Measurements from ENCODE around the gene RGS3. TPM values are rescaled to one million over a fixed set of nuclear protein-coding genes. Genes with fewer than 3 reads are reported as not detected.

Gene RGS3
- polyA plus RNA-seq, 1 experiment, result 41.0 TPM

DNA sequence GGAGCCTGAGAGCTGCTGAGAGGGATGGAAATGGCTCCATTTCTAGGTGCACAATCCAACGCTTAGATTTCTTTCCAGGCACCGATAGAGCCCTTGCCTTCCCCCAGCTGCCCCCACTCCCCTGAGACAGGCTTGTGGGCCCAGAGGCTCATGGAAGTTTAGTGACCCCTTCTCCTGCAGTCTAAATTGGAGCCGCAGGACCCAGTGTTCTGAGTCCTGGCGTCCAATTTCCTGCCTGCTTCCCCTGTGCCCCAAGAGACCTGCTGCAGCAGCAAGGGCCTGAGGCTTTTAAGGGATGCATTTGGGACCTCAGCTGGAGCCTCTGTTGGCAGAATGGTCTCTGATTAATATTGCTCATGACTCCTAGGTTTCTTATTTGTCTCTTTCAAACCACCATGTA lies 61.7 kb downstream of the RGS3 start:
- CTCF ChIA-PET, result no interaction called here
- TF ChIP-seq, protein P1, sequence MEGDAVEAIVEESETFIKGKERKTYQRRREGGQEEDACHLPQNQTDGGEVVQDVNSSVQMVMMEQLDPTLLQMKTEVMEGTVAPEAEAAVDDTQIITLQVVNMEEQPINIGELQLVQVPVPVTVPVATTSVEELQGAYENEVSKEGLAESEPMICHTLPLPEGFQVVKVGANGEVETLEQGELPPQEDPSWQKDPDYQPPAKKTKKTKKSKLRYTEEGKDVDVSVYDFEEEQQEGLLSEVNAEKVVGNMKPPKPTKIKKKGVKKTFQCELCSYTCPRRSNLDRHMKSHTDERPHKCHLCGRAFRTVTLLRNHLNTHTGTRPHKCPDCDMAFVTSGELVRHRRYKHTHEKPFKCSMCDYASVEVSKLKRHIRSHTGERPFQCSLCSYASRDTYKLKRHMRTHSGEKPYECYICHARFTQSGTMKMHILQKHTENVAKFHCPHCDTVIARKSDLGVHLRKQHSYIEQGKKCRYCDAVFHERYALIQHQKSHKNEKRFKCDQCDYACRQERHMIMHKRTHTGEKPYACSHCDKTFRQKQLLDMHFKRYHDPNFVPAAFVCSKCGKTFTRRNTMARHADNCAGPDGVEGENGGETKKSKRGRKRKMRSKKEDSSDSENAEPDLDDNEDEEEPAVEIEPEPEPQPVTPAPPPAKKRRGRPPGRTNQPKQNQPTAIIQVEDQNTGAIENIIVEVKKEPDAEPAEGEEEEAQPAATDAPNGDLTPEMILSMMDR (IDR thresholded peaks at IDR 0.05; ENCODE audit: low read depth, low read length), result no peak
- Histone ChIP-seq H3K27ac (ENCODE audit: low read depth, low read length) (no peak overlapping the region), H3K4me3 (ENCODE audit: low read depth, low read length) (no peak overlapping the region), H3K9me3 (ENCODE audit: control insufficient read depth, insufficient read depth, low read length) (no peaks in the 10 kb centered on the region), H3K27me3 (ENCODE audit: control insufficient read depth, insufficient read depth, low read length) (no peaks in the 10 kb centered on the region)
- DNase-seq (ENCODE audit: low read depth, low spot score), result no peak
- POLR2A ChIA-PET, result interaction anchor here (0.6 kb wide), 1 partner anchor 31 kb away, joined by 4 read pairs; no protein-coding TSS in a partner anchor

DNA sequence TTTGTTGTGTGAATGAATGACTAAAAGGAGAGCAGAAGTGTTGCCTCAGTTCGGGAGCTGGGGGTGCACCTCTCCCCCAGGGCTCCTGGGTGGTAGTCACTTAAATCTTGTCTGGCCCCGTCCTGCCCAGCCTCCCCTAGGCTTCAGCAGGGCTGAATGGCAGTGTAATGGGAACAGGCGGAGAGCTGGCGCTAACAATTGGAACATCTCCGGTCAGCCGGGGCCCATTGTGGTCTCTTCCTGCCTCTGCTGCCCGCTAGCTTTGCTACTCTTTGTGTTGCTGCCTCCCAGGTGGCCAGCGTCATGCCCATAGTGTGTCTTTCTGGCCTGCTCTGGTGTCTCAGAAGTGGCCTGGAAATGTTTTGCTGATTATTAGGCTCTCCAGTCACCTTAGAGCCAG lies 62.3 kb downstream of the RGS3 start:
- ChIA-PET CTCF (no interaction called here), POLR2A (no interaction called here)
- no peak for DNase-seq (ENCODE audit: low read depth, low spot score)
- Histone ChIP-seq H3K27me3 (ENCODE audit: control insufficient read depth, insufficient read depth, low read length) (no peaks in the 10 kb centered on the region), H3K9me3 (ENCODE audit: control insufficient read depth, insufficient read depth, low read length) (no peaks in the 10 kb centered on the region), H3K4me3 (ENCODE audit: low read depth, low read length) (no peak overlapping the region), H3K27ac (ENCODE audit: low read depth, low read length) (no peak overlapping the region)
- TF ChIP-seq, protein P1 (IDR thresholded peaks at IDR 0.05; ENCODE audit: low read depth, low read length), result no peak

DNA sequence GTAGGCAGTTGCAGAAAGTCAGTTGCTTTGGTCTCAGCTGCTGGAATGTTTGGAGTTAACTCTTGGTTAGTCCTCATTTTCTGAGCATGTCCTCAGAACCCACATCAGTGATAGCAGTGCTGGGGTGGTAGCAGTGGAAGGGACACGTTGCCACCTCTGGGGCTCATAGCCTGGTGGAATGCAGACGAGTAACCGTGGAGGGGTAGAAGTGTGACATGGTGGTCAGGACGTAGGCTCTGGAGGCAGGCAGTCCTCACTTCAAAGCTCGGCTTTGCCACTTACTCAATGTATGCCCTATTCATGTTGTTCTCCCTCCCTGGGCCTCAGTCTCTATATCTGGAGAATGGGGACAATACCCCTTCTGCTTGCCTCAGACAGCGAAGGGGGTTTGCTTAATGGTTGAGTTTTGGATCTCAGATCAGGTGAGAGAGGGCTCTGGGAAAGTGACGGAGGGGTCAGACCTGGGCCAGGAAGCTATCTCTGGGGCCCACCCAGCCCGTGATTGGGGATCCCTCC lies 62.8 kb downstream of the RGS3 start:
- TF ChIP-seq, protein P1 (IDR thresholded peaks at IDR 0.05; ENCODE audit: low read depth, low read length), result no peak
- DNase-seq (ENCODE audit: low read depth, low spot score), result no peak
- Histone ChIP-seq H3K9me3 (ENCODE audit: control insufficient read depth, insufficient read depth, low read length) (no peaks in the 10 kb centered on the region), H3K27me3 (ENCODE audit: control insufficient read depth, insufficient read depth, low read length) (no peaks in the 10 kb centered on the region), H3K27ac (ENCODE audit: low read depth, low read length) (no peak overlapping the region), H3K4me3 (ENCODE audit: low read depth, low read length) (no peak overlapping the region)
- ChIA-PET POLR2A (no interaction called here), CTCF (no interaction called here)

DNA sequence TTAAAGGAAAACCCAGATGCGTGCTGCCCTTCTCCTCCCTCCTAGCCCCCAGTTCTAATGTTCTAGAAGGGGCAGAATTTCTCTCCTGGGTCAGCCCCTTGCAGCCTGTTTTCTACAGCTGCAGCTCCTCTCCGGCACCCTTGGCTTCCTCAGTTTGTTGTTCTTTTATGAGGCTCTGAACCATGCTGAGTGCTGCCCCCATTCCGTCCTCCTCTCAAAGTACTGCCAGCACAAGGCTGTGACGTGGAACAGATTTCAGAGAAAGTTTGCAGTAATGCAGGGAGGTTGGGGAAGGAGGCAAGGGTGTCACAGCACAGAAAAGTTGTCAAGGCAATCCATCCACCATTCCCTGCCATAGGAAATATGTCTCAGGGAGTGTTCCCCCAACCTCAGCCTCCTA lies 63.3 kb downstream of the RGS3 start:
- no peaks in the 10 kb centered on the region for H3K9me3 ChIP-seq (ENCODE audit: control insufficient read depth, insufficient read depth, low read length)
- no peak overlapping the region for H3K4me3 ChIP-seq (ENCODE audit: low read depth, low read length)
- ChIA-PET POLR2A (no interaction called here), CTCF (no interaction called here)
- no peaks in the 10 kb centered on the region for H3K27me3 ChIP-seq (ENCODE audit: control insufficient read depth, insufficient read depth, low read length)
- DNase-seq (ENCODE audit: low read depth, low spot score), result no peak
- no peak overlapping the region for H3K27ac ChIP-seq (ENCODE audit: low read depth, low read length)
- TF ChIP-seq, protein P1 (IDR thresholded peaks at IDR 0.05; ENCODE audit: low read depth, low read length), result no peak

DNA sequence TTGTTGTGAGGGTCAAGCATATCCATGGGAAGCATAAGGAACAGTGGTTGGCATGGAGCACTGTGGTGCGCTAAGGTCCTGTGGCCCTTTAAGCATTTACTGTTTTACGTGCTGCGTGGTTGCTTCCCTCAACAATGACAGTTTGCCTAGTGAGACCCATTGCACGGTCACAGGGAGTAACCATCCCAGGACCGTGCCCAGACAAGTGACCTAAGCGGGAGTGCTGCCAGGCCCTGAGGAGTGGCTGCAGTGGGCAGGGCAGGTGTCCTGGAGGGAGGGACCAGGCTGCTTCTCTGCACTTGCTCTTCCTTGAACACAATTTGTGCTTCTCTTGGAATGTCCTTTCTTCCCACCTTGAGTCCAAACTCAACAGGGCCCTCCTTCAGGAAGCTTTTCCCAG lies 64.6 kb downstream of the RGS3 start:
- no peaks in the 10 kb centered on the region for H3K9me3 ChIP-seq (ENCODE audit: control insufficient read depth, insufficient read depth, low read length)
- TF ChIP-seq, protein P1 (IDR thresholded peaks at IDR 0.05; ENCODE audit: low read depth, low read length), result no peak
- CTCF ChIA-PET, result no interaction called here
- DNase-seq (ENCODE audit: low read depth, low spot score), result no peak
- POLR2A ChIA-PET, result no interaction called here
- H3K27me3 ChIP-seq (ENCODE audit: control insufficient read depth, insufficient read depth, low read length), result no peaks in the 10 kb centered on the region
- H3K27ac ChIP-seq (ENCODE audit: low read depth, low read length), result no peak overlapping the region
- no peak overlapping the region for H3K4me3 ChIP-seq (ENCODE audit: low read depth, low read length)
